A204.1 (cell line): Measurements from ENCODE around the gene POLRMT.
"Not testable (repeated sequence)": the region's sequence is repeated elsewhere in the genome, so short reads cannot be mapped to it uniquely, and the experiment has no call there.

Experiments used
- FAIRE-seq: peaks from 2 replicates; lab custom pipeline; 2012; peaks lifted over from hg19 to GRCh38; lab: Jason Lieb, UNC

POLRMT gene

GRCh38 chr19:626566-626965, 6.8 kb downstream of the POLRMT start:
- not testable (repeated sequence) for FAIRE-seq

GRCh38 chr19:625257-625656, 8.1 kb downstream of the POLRMT start:
- no peak for FAIRE-seq

GRCh38 chr19:624433-625109, 8.8 kb downstream of the POLRMT start:
- no peak for FAIRE-seq

GRCh38 chr19:623974-624373, 9.4 kb downstream of the POLRMT start:
- no peak for FAIRE-seq

GRCh38 chr19:623175-623916, 10.0 kb downstream of the POLRMT start:
- FAIRE-seq = no peak

- FAIRE-seq = no peak
Measured at GRCh38 chr19:622666-623065, 10.7 kb downstream of the POLRMT start.

GRCh38 chr19:621819-622218, 11.5 kb downstream of the POLRMT start:
- no peak for FAIRE-seq

GRCh38 chr19:621191-621590, 12.1 kb downstream of the POLRMT start:
- not testable (repeated sequence) for FAIRE-seq

- no peak for FAIRE-seq
Measured at GRCh38 chr19:620166-620862, 13.0 kb downstream of the POLRMT start.

- no peak for FAIRE-seq
Measured at GRCh38 chr19:619286-620002, 13.9 kb downstream of the POLRMT start.

- FAIRE-seq = no peak
Measured at GRCh38 chr19:618674-619285, 14.6 kb downstream of the POLRMT start.

GRCh38 chr19:618247-618619, 15.1 kb downstream of the POLRMT start:
- no peak for FAIRE-seq

- no peak for FAIRE-seq
Measured at GRCh38 chr19:617551-618246, 15.6 kb downstream of the POLRMT start.

GRCh38 chr19:616747-617526, 16.4 kb downstream of the POLRMT start:
- no peak for FAIRE-seq

- no peak for FAIRE-seq
Measured at GRCh38 chr19:616062-616700, 17.2 kb downstream of the POLRMT start.

- no peak for FAIRE-seq
Measured at GRCh38 chr19:615619-616018, 17.7 kb downstream of the POLRMT start.

- no peak for FAIRE-seq
Measured at GRCh38 chr19:613732-614567, 19.4 kb downstream of the POLRMT start.

GRCh38 chr19:612941-613340, 20.4 kb downstream of the POLRMT start:
- FAIRE-seq = no peak

GRCh38 chr19:611481-611868, 21.9 kb downstream of the POLRMT start:
- FAIRE-seq = no peak
